Measurements from ENCODE around the gene MARK1.

The MARK1 gene

GRCh38 chr1:220690140-220691052 is 162.5 kb downstream of the MARK1 start, which contains the start of gene C1orf115:
Gene C1orf115, plus strand, starts transcription at chr1:220690363. Its CDS starts 40 bp downstream, at chr1:220690403.
- DNase-seq (ENCODE audit: low spot score), result peak; percentile 100

- DNase-seq (ENCODE audit: low spot score), result no peak
These were observed 163.2 kb downstream of the MARK1 start for GRCh38 chr1:220691053-220691684.

- DNase-seq (ENCODE audit: low spot score), result no peak
These were observed 164.7 kb downstream of the MARK1 start for GRCh38 chr1:220692436-220693228.

GRCh38 chr1:220694866-220695382 is 167.0 kb downstream of the MARK1 start:
- DNase-seq (ENCODE audit: low spot score), result no peak

- DNase-seq (ENCODE audit: low spot score), result no peak
These were observed 167.5 kb downstream of the MARK1 start for GRCh38 chr1:220695426-220695825.

- DNase-seq (ENCODE audit: low spot score), result no peak
These were observed 168.4 kb downstream of the MARK1 start for GRCh38 chr1:220696226-220696862.

- no peak for DNase-seq (ENCODE audit: low spot score)
These were observed 168.9 kb downstream of the MARK1 start for GRCh38 chr1:220696863-220697231.

- DNase-seq (ENCODE audit: low spot score), result no peak
These were observed 169.4 kb downstream of the MARK1 start for GRCh38 chr1:220697326-220697725.

- no peak for DNase-seq (ENCODE audit: low spot score)
These were observed 170.7 kb downstream of the MARK1 start for GRCh38 chr1:220698607-220699016.

- DNase-seq (ENCODE audit: low spot score), result no peak
These were observed 171.1 kb downstream of the MARK1 start for GRCh38 chr1:220699044-220699443.

- DNase-seq (ENCODE audit: low spot score), result no peak
These were observed 172.7 kb downstream of the MARK1 start for GRCh38 chr1:220700556-220701179.

GRCh38 chr1:220701974-220702373 is 174.0 kb downstream of the MARK1 start:
- no peak for DNase-seq (ENCODE audit: low spot score)

GRCh38 chr1:220702733-220703270 is 174.9 kb downstream of the MARK1 start:
- no peak for DNase-seq (ENCODE audit: low spot score)

- no peak for DNase-seq (ENCODE audit: low spot score)
These were observed 175.4 kb downstream of the MARK1 start for GRCh38 chr1:220703305-220703704.

GRCh38 chr1:220705782-220706181 is 177.8 kb downstream of the MARK1 start:
- no peak for DNase-seq (ENCODE audit: low spot score)

GRCh38 chr1:220706480-220706879 is 178.5 kb downstream of the MARK1 start:
- no peak for DNase-seq (ENCODE audit: low spot score)

GRCh38 chr1:220707160-220707559 is 179.2 kb downstream of the MARK1 start:
- DNase-seq (ENCODE audit: low spot score), result no peak

- DNase-seq (ENCODE audit: low spot score), result no peak
These were observed 180.3 kb downstream of the MARK1 start for GRCh38 chr1:220708244-220708643.

GRCh38 chr1:220708936-220709801 is 181.2 kb downstream of the MARK1 start:
- no peak for DNase-seq (ENCODE audit: low spot score)

- DNase-seq (ENCODE audit: low spot score), result no peak
These were observed 182.4 kb downstream of the MARK1 start for GRCh38 chr1:220710333-220710732.

Measured in D341Med (cell line).